ENCODE results near the gene GSTA1.
"Not testable (repeated sequence)": the region's sequence is repeated elsewhere in the genome, so short reads cannot be mapped to it uniquely, and the experiment has no call there.

GRCh38 chr6:52825900-52826459 lies 22.4 kb upstream of the GSTA1 start:
- TF ChIP-seq, protein P1, sequence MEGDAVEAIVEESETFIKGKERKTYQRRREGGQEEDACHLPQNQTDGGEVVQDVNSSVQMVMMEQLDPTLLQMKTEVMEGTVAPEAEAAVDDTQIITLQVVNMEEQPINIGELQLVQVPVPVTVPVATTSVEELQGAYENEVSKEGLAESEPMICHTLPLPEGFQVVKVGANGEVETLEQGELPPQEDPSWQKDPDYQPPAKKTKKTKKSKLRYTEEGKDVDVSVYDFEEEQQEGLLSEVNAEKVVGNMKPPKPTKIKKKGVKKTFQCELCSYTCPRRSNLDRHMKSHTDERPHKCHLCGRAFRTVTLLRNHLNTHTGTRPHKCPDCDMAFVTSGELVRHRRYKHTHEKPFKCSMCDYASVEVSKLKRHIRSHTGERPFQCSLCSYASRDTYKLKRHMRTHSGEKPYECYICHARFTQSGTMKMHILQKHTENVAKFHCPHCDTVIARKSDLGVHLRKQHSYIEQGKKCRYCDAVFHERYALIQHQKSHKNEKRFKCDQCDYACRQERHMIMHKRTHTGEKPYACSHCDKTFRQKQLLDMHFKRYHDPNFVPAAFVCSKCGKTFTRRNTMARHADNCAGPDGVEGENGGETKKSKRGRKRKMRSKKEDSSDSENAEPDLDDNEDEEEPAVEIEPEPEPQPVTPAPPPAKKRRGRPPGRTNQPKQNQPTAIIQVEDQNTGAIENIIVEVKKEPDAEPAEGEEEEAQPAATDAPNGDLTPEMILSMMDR (IDR thresholded peaks at IDR 0.05): not testable (repeated sequence)
- TF ChIP-seq POLR2A (IDR thresholded peaks at IDR 0.05): not testable (repeated sequence)

Measured in uterus (tissue), 2 donors.